SIG-M5 treated with dmso at 0.1 percent for 504 hours (cell line): Measurements from ENCODE around the gene DTX3.

Experiments used
- DNase-seq: peaks from one replicate; lab custom pipeline; 2025; ENCODE audit not compliant: unreplicated experiment; lab: John Stamatoyannopoulos, UW

The DTX3 gene

DNA sequence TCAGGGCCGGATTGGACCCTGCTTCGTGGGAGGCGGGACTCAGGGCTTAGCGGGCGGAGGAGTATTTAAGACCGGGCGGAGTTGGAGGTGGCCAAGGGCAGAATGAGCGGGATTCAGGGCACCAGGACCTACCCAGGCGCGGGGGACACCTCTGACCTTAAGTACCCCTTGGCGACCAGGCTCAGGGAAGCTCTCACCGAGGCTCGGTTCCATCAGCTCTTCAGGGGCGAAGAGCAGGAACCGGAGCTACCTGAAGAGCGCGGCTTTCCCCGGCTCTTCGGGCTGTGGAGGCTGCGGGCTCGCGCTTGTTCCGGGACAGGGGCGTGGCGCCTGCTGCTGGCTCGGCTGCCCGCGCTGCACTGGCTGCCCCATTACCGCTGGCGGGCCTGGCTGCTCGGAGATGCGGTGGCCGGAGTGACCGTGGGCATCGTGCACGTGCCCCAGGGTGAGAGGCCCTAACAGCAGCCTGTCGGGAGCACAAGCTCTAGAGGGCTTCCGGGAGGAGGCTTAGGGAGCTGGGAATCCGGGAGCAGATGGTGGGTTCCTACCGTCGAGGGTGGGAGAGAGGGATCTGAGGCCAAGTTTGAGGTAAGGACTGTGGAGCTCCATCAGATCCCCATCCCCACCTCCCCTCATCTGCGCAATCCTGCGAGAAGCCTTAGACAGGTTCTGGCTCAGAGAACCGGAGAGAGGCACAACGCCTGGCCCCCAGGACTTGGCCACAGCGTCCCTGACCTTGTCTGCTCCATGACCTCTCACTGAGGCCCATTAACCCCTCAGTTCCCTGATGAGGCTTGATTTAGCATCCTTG is 15.0 kb downstream of the DTX3 start:
- DNase-seq, result no peak

DNA sequence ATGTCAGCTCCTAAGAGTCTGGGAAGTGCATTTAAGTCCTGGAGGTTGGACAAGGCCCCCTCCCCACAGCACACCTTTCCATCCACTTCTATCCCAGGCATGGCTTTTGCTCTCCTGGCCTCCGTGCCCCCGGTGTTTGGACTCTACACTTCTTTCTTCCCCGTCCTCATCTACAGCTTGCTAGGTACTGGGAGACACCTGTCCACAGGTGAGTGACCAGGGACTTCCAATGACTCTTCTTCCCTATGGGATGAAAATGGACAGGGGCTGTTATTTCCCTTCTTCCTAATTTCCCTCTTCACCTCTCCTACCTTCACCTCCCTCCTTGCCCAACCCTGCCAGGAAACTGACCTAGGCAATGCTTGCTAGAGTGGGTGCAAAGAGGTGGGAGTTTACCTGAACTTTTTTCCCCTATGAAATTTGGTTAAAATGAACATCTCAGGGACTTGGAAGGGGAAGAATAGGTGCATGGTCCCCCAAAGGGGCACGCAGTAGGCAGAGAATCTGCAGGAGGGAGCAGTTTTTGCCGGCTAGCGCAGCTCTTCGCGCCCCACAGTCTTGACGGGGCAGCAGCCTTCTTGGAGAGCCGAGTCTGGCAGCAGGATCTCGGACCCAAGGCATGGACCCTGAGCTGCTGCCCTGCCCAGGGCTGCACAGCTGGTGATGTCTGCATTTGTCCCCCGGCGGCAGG is 15.8 kb downstream of the DTX3 start:
- no peak for DNase-seq

DNA sequence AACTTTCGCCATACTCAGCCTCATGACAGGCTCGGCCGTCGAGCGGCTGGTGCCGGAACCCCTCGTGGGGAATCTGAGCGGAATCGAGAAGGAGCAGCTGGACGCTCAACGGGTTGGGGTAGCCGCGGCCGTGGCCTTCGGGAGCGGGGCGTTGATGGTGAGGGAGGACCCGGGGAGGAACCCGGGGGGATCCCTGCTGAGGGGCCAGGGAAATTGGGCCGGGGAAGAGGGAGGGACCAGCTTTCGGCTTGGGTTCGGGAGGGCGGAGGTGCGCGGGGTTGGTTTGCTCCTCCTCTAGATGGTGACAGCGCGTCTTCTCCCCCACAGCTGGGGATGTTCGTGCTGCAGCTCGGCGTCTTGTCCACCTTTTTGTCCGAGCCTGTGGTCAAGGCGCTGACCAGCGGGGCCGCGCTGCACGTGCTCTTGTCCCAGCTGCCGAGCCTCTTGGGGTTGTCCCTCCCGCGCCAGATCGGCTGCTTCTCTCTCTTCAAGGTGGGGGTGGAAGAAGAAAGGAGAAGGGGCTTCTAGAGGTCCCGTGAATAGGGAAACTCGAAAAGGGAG is 16.4 kb downstream of the DTX3 start:
- peak; percentile 18 for DNase-seq

DNA sequence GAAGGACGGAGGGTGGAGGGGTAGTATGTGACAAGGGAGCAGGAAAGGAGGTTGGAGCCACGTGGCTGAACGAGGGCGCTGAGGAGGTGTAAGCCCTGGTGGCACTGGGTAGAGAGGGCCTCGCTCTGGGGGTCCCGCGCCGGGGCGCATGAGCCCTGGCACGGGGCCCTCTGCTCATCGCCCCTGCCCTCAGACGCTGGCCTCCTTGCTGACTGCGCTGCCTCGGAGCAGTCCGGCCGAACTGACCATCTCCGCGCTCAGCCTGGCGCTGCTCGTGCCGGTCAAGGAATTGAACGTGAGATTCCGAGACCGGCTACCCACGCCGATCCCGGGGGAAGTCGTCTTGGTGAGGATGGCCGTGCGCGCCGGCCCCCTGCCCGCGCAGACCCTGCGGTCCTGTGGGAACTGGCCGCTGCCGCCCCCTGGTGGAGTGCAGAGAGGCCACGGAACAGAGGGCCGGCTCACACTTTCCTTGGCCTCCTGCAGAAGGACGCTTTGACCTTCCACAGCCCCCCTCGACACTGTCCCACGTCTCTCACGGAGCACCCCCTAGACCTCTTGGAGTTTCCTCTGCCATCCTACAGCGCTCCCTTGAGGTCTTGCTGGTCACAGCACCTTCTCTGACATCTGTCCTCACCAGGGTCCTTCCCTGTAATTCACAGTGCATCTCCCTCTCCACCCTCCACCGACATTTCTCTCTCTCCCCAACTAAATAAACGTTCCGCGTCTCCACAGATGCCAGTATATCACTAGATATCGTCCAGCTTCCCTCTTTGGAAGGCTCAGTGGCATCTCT is 17.1 kb downstream of the DTX3 start:
- DNase-seq, result peak; percentile 48

DNA sequence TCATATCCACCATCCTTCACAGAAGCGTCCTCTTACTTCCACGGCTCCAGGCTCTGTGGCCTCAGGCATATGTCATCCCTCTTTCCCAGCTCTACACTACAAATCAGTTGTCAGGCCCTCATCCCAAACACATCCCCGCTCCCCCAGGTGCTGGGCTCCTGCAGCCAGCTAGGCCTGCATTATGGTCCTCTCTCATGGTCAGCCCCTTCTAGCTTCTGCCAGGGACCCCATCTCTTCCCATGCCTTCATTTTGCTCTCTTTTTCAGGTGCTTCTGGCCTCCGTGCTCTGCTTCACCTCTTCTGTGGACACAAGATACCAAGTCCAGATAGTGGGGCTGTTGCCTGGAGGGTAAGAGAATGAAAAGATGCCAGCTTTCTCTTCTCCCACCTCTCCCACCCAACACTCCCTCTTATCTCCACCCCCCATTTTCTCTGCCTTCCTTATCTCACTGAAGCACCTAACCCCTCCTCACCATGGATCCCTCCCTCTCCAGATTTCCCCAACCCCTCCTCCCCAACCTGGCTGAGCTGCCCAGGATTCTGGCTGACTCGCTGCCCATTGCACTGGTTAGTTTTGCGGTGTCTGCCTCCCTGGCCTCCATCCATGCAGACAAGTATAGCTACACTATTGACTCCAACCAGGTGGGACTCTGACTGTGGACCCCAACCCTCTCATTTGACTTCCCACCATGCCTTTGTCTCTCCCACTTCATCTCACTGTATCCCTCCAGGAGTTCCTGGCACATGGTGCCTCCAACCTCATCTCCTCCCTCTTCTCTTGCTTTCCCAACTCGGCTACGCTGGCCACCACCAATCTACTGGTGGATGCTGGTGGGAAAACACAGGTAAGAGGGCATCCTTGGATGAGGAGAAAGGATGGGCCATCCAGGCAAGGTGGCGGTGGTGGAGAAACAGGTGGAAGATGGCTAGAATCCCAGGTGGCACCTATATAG is 17.9 kb downstream of the DTX3 start:
- no peak for DNase-seq

DNA sequence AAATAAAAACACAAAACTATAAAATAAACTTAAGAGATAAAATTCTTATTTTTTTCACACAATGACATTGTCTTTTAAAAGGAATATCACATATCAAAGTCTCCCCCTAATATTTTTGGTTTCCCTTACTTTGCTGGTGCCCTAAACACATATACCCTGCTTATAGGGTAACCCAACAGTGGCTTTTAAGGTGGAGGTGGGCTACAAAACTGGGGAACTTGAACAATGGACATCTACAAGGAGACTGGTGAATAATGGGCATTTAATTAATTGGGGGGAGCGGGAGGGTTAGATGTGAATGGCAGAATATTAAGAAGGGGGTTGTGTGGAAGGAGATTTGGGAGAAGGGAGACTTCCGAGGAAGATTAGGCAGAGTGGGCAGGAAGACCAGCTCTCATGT is 18.8 kb downstream of the DTX3 start:
- DNase-seq, result no peak

DNA sequence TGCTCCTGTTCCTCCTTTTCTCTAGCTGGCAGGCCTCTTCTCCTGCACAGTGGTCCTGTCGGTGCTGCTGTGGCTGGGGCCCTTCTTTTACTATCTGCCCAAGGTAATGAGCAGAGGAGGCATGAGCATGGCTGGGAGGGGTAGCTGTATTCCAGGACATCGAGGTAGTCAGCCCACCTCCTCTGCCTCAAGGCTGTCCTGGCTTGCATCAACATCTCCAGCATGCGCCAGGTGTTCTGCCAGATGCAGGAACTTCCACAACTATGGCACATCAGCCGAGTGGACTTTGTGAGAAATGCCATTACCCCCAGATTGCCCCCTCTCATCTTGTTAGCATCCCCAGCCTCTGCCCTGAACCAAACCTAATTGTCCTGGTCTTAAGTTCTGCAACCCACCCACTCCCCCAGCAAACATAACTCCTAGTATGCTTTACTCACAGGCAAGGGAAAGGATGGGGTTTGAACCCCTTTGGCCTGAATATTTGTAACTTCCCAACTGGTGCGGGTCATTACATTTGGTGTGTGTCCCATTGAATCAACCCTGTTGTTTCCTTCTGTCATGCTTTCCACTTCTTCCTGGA is 19.3 kb downstream of the DTX3 start:
- DNase-seq, result no peak

DNA sequence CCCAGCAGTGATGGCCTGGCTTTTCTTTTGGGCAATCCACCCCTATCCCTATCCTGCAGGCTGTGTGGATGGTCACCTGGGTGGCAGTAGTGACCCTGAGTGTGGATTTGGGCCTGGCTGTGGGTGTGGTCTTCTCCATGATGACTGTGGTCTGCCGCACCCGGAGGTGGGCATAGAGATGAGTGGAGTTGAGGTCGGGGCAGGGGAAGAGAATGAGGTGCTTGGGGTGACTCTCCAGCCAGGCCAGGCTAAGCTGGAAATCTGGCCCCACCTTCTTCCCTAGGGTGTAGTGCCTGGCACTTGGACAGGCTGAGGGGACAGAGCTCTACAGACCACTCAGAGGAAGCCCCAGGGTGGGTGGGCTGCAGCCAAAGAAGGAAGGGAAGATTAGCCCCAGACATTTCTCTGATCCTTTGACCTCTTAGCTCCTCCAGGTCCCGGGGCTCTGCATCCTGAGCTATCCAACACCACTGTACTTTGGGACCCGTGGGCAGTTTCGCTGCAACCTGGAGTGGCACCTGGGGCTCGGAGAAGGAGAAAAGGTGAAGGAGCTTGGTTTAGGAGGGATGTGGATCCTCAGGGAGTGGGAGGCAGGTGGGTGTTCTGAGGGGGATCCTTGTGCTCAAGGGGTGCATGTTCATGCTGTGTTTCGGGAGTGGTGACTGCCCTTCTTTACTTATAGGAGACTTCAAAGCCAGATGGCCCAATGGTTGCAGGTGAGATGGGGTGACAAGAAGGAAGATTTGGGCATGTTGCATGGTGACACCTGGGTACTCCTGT is 20.0 kb downstream of the DTX3 start:
- no peak for DNase-seq

DNA sequence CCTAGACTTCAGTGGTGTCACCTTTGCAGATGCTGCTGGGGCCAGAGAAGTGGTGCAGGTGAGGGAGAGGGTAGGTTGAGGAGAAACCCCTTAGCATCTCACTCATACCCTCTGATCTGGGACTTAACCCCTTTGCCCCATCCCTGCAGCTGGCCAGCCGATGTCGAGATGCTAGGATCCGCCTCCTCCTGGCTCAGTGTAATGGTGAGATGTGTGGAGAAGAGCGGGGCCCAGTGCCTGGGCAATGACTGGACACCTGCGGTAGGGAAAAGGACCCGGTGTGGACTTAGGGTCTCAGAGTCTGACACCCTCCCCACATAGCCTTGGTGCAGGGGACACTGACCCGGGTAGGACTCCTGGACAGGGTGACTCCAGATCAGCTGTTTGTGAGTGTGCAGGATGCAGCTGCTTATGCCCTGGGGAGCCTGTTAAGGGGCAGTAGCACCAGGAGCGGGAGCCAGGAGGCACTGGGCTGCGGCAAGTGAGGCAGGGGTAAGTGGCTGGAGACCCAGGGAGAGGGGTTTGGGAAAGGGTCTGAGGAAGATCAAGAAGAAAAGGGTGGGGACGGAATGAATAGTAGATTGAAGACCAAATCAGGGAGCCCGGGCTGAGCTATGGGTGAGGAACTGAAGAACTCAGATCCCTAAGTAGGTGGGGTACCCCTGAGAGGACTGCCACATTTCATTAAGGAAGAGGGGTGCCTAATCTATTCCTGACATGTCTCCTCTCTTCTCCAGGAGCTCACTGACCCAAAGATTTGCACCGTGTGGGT is 20.8 kb downstream of the DTX3 start:
- DNase-seq, result no peak

DNA sequence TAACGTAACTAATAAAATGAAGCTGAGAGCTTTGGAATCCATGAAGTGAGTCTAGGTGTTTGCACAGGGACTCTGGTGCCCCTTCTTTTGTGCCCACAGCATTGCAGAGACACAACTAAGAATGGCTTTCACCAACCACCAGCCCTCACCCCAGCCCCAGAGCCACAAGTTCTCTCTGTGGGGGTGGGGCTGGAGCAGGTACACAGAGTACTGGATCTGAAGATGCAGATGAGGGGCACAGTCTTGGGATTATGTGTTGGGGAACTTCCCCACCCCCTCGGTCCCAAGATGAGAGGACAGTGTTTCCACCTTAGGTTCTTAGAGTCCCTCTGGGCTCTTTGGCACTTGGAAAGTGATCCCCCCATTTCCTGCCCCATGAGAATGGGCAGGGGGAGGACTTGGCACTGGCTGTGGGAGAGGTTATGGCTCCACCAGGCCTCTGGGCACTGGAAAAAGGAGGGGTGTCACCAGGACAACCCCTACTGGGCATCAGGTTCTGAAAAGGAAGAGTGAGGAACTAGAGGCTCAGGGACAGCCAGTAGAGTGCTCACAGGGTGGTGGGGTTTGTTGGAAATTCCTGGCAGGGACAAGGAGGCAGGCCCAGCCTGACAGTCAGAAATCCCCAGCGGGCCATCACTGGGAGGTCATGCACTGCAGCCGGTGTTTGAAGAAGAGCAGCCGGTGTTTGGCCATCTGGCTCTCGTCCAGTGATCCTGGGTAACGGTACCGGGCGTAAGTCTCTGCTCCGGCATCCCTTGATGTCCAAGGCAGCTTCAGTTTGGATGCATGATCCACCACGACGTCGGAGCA is 21.7 kb downstream of the DTX3 start:
- no peak for DNase-seq

DNA sequence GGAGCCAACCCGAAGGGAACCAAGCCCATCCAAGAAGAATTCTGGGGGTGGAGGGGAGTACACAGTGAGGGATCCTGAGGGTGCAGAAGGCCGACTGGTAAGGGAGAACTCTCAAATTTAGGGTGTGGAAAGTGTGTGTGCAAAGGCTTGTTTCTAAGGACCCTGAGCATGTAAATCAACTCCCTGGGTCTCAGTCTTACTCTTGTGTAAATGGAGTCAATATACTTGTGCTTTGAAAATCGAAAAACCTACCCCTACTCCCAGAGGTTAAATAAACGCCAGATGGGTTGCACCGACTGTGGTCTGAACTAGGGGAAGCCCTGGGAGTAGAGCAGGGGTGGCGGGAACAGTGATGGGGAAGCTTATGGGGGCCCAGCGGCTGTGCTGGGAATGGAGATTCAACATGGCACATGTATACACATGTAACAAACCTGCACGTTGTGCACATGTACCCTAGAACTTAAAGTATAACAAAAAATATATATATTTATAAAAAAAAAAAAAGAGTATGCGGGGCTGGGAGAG is 22.4 kb downstream of the DTX3 start:
- no peak for DNase-seq

DNA sequence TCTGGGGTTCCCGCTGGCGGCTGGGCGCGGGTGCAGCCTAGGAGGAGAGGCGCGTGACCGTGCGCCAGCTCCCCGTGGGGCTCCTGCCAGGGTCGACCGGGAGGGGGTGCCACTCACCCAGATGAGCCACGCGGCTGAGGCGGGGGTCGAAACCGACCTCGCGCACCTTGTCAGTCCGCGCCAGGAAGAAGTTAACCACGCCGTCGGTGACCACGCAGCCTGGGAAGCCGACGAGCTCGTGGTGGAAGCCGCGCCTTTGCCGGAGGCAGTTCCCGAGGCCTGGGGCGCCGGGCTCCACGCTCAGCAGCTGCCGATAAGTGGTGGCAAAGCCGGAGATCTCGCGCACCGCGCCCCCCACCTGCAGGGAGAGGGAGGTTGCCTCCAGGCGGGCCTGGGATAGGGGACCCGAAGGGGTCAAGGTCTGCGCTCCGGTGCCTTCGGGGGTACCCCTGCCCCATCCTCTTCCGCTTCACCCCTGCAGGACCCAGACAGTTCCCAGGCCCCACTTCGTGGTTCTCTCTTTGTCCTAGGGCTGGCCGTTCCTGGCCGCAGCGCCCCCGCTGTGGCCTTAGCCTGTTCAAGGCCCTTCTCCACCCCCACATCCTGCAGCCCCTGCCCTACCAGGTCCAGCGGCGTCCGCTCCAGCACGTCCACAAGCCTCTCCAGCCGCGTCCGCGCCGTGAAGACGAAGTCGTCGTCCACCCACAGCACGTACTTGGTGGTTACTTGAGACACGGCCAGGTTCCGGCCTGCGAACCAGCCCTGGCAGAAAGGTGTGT is 23.1 kb downstream of the DTX3 start:
- DNase-seq, result no peak

DNA sequence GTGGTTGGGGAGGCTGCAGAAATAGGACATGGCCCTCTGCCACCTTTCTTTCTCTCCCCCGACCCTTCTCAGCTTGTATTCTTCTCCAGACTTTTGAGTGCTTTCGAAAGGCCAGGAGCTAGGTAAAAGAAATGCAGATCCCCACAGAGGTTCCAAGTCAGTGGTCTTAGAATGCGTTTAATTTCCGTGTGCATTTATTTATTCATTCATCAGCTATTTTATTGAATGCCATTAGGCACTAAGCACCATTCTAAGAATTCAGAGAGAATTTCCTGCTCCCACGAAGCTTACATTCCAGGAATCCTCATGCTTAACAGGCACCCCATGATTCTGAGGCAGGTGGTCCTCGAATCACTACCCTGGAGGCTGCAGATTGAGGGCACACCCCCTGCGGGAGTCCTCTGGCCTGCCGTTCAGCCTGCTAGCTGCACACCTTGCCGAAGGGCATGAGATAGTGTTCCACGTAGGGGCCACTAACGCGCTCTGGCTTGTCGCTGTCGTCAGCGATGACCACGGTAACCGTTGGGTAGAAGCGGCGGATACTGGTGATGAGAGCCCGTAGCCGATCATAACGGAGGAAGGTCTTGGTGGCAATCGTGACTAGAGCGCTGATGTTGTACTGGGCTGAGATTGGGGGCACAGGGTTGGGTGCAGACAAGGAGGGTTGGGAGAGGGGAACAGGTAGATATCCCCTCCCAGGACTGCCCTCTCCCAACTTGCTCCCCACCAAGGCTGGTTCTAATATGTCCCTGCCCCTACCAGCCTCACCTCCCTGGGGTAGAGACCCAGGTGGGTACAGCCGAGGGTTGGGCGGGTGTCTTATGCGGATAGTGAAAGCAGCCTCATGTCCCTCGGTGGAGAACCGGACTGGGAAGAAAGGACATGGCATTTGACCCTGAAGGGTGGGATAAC is 23.9 kb downstream of the DTX3 start:
- DNase-seq, result no peak

DNA sequence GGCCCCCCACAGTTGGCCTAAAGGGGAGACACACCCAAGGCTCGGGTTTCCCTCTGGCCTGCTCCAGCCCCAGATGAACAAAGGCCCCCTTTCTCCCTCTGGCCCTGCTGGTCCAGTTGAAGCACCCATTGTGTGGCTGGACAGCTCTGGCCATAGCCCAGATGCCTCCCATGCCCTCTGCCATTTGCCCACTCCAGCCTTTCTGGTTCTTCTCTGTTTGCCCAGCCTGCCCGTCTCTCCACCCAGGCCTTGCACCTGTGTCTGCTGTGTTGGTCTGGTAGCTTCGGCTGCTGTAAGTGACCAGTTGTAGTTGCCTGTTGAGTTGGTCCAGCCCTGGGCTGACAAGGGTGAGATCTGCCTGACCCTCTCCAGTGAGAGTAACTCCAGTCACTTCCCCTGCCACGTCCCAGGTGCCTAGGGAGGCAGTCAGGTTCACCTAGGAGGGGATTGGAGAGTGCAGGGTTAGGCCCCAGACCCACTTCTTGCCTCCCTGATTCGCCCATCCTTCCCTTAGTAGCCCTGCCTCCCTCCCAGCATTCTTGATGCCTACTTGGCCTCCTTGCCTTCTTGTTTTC is 25.4 kb downstream of the DTX3 start:
- no peak for DNase-seq

DNA sequence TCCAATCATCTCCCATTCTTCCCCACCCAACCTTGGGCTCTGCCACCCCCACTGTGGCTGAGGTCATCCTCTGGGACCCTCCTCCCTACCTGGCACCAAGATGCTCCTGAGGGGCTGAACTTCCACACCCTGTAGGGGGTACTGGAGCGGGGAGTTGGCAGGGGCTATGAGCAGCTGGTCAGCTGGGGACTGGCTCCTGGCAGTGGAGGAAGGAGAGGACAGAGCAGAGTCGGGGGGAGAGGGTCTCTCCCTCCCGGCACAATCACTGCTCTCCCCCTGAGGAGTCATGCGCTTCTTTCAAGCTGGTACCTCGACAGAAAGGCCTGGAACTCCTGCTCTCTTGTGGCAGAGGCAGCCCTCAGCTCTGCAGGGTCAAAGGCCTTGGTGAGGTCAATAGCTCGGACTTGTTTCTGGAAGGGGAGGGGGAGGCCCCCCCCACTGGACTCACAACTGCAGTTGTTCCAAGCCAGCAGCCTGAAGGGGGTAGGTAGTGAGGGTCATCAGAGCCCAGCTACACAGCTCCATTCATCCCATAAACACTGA is 26.3 kb downstream of the DTX3 start:
- no peak for DNase-seq
